NB4 (cell line): Measurements from ENCODE around the gene MOB3B.

Experiments
- DNase-seq: peaks from one replicate; pipeline ENCODE4 v3.0.0; 2010; ENCODE audit warnings: low read depth
- H3K4me3 ChIP-seq: one replicate; pipeline ENCODE4 v1.5.1; 2011; ENCODE audit warnings: mild to moderate bottlenecking, low read depth, low read length, moderate library complexity
- MAX ChIP-seq: IDR thresholded peaks from 2 replicates; pipeline ENCODE4 v1.6.1; 2011; ENCODE audit warnings: low read depth, low read length
- MYC ChIP-seq: IDR thresholded peaks from 2 replicates; pipeline ENCODE4 v1.6.1; 2011; ENCODE audit warnings: low read depth, low read length
- POLR2A ChIP-seq: IDR thresholded peaks from 2 replicates; pipeline ENCODE4 v1.6.1; 2011; ENCODE audit warnings: mild to moderate bottlenecking; ENCODE audit not compliant: insufficient read length; ENCODE audit errors: extremely low read depth
- TF ChIP-seq, protein P1 (sequence below): IDR thresholded peaks from one replicate; pipeline ENCODE4 v1.5.1; 2012; ENCODE audit warnings: low read depth, low read length

The MOB3B gene

GRCh38 chr9:27440888-27441740 is 88.5 kb downstream of the MOB3B start:
- TF ChIP-seq MYC, result no peak
- TF ChIP-seq, protein P1, sequence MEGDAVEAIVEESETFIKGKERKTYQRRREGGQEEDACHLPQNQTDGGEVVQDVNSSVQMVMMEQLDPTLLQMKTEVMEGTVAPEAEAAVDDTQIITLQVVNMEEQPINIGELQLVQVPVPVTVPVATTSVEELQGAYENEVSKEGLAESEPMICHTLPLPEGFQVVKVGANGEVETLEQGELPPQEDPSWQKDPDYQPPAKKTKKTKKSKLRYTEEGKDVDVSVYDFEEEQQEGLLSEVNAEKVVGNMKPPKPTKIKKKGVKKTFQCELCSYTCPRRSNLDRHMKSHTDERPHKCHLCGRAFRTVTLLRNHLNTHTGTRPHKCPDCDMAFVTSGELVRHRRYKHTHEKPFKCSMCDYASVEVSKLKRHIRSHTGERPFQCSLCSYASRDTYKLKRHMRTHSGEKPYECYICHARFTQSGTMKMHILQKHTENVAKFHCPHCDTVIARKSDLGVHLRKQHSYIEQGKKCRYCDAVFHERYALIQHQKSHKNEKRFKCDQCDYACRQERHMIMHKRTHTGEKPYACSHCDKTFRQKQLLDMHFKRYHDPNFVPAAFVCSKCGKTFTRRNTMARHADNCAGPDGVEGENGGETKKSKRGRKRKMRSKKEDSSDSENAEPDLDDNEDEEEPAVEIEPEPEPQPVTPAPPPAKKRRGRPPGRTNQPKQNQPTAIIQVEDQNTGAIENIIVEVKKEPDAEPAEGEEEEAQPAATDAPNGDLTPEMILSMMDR, result no peak
- no peak for TF ChIP-seq POLR2A
- TF ChIP-seq MAX, result no peak
- no peak for DNase-seq

GRCh38 chr9:27438522-27438921 is 91.1 kb downstream of the MOB3B start:
- TF ChIP-seq POLR2A (no peak), MAX (no peak), MYC (no peak)
- TF ChIP-seq, protein P1, result no peak
- H3K4me3 ChIP-seq, result no peak overlapping the region
- DNase-seq, result no peak

More at GRCh38 chr9:27440888-27441740, 88.5 kb downstream of the MOB3B start:
- no peak overlapping the region for H3K4me3 ChIP-seq

GRCh38 chr9:27437652-27438373 is 91.8 kb downstream of the MOB3B start:
- no peak for DNase-seq
- TF ChIP-seq MYC (no peak), MAX (no peak), POLR2A (no peak)
- TF ChIP-seq, protein P1, result no peak
- no peak overlapping the region for H3K4me3 ChIP-seq

GRCh38 chr9:27436234-27436633 is 93.4 kb downstream of the MOB3B start:
- TF ChIP-seq POLR2A (no peak), MAX (no peak), MYC (no peak)
- TF ChIP-seq, protein P1, result no peak
- no peak overlapping the region for H3K4me3 ChIP-seq
- DNase-seq, result no peak

- DNase-seq, result no peak
- TF ChIP-seq POLR2A, result no peak
- TF ChIP-seq, protein P1, result no peak
- no peak for TF ChIP-seq MAX
- TF ChIP-seq MYC, result no peak
These were observed 95.8 kb downstream of the MOB3B start for GRCh38 chr9:27433631-27434325.

More at GRCh38 chr9:27433631-27434325, 95.8 kb downstream of the MOB3B start:
- no peak overlapping the region for H3K4me3 ChIP-seq
